ENCODE measurements around the gene BHLHE41.

DNA sequence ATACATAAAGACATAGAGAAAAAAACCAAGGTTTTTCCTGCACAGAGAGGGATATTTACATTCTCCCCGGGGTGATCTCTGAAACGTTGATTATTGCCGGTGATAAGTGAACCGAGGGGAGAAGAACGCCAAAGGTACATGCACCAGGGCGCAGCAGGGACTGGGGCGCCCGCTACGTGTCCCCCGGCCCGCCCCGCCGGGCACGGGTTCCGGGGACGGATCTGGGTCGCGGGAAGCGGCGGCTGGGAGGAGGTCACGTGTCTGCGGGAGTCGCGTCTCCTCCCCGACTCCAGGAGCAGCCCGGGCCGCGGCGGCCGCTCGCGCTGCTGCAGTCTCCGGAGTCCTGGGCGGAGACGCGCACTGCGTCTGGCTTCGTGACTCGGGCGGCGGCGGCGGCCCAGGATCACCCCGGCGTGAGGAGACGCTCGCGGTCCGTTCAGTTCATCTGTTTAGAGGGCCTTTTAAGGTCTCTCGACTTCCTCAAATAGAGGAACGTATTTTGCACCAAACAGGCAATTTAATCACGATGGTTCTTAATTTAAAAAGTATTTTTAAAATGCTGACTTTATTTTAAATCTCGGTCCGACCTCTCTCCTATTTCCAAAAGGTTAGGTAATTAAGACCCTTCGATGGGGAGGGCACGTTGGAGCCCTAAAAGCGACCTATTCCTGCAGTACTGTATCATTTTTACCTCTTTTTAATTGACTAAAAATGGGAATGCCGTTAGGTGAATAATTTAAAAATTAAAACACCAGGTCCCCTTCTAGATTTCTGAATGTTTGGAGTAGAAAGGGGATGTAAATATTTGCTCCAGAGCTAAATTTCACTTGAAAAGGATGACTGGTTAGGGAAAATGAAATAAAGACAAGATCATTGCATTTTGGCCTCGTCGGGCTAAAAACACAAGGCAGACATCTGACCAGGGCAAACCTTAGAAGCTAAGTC, 1.8 kb upstream of the BHLHE41 start:
- TF ChIP-seq, protein P1, sequence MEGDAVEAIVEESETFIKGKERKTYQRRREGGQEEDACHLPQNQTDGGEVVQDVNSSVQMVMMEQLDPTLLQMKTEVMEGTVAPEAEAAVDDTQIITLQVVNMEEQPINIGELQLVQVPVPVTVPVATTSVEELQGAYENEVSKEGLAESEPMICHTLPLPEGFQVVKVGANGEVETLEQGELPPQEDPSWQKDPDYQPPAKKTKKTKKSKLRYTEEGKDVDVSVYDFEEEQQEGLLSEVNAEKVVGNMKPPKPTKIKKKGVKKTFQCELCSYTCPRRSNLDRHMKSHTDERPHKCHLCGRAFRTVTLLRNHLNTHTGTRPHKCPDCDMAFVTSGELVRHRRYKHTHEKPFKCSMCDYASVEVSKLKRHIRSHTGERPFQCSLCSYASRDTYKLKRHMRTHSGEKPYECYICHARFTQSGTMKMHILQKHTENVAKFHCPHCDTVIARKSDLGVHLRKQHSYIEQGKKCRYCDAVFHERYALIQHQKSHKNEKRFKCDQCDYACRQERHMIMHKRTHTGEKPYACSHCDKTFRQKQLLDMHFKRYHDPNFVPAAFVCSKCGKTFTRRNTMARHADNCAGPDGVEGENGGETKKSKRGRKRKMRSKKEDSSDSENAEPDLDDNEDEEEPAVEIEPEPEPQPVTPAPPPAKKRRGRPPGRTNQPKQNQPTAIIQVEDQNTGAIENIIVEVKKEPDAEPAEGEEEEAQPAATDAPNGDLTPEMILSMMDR (IDR thresholded peaks at IDR 0.05; ENCODE audit: insufficient read depth, low read depth, low read length), result no peak
- TF ChIP-seq EZH2 (IDR thresholded peaks at IDR 0.05; ENCODE audit: insufficient read depth, low read length), result no peak

Data from astrocyte (in vitro differentiated cells and primary cell).